Right forelimb (tissue), 1 donor: Measurements from ENCODE around the gene ZNF326.

Experiments used
- DNase-seq: peaks from one replicate; pipeline ENCODE4 v3.0.0-alpha.2; 2018

ZNF326 gene

GRCh38 chr1:89994805-89995597 lies at the start of gene ZNF326:
Gene ZNF326 (plus strand): TSS chr1:89995110. CDS start chr1:89995258, 148 bp downstream.
- peak; percentile 98 for DNase-seq

GRCh38 chr1:89945852-89946476 lies 48.9 kb upstream of the ZNF326 start:
- DNase-seq, result no peak

- DNase-seq, result no peak
These were observed 48.4 kb upstream of the ZNF326 start for GRCh38 chr1:89946532-89946931.

GRCh38 chr1:89948722-89949345 lies 46.1 kb upstream of the ZNF326 start:
- DNase-seq, result no peak

- DNase-seq, result no peak
These were observed 44.8 kb upstream of the ZNF326 start for GRCh38 chr1:89949991-89950624.

GRCh38 chr1:89950703-89951102 lies 44.2 kb upstream of the ZNF326 start:
- no peak for DNase-seq

GRCh38 chr1:89951766-89952604 lies 42.9 kb upstream of the ZNF326 start:
- no peak for DNase-seq

- DNase-seq, result no peak
These were observed 42.2 kb upstream of the ZNF326 start for GRCh38 chr1:89952605-89953130.

- DNase-seq, result no peak
These were observed 41.7 kb upstream of the ZNF326 start for GRCh38 chr1:89953131-89953626.

- no peak for DNase-seq
These were observed 41.0 kb upstream of the ZNF326 start for GRCh38 chr1:89953929-89954328.

GRCh38 chr1:89954401-89954800 lies 40.5 kb upstream of the ZNF326 start:
- DNase-seq, result no peak

- no peak for DNase-seq
These were observed 39.4 kb upstream of the ZNF326 start for GRCh38 chr1:89955311-89956205.

- DNase-seq, result no peak
These were observed 37.8 kb upstream of the ZNF326 start for GRCh38 chr1:89957107-89957506.

GRCh38 chr1:89958851-89959654 lies 35.9 kb upstream of the ZNF326 start:
- DNase-seq, result no peak

- DNase-seq, result no peak
These were observed 35.2 kb upstream of the ZNF326 start for GRCh38 chr1:89959719-89960118.

- no peak for DNase-seq
These were observed 32.7 kb upstream of the ZNF326 start for GRCh38 chr1:89962024-89962741.

- no peak for DNase-seq
These were observed 32.2 kb upstream of the ZNF326 start for GRCh38 chr1:89962742-89963075.

- DNase-seq, result no peak
These were observed 29.6 kb upstream of the ZNF326 start for GRCh38 chr1:89965193-89965768.

GRCh38 chr1:89966656-89967055 lies 28.3 kb upstream of the ZNF326 start:
- DNase-seq, result no peak
